RWPE2 (cell line): ENCODE data around the gene RWDD1.

Source experiments
- ATAC-seq: fragments of 200-7000 bp; cut with Tn5 transposase; 3 replicates; pipeline ENCODE4 v1.9.1; 2021; ENCODE audit warnings: low read depth
- DNase-seq: peaks from one replicate; pipeline ENCODE4 v3.0.0-alpha.2; 2020; ENCODE audit warnings: low spot score
- H3K27ac ChIP-seq: fragments of 450-650 bp; 2 replicates; pipeline ENCODE4 v1.5.1; 2017; ENCODE audit warnings: mild to moderate bottlenecking; ENCODE audit not compliant: poor library complexity, severe bottlenecking
- H3K27me3 ChIP-seq: fragments of 250-450 bp; sonication (Bioruptor Pico); 2 replicates; pipeline ENCODE4 v1.5.1; 2021; ENCODE audit warnings: mild to moderate bottlenecking, moderate library complexity; ENCODE audit not compliant: insufficient read depth, poor library complexity, severe bottlenecking
- H3K36me3 ChIP-seq: fragments of 250-450 bp; sonication (Bioruptor Pico); 2 replicates; pipeline ENCODE4 v1.5.1; 2020; ENCODE audit warnings: low read depth, mild to moderate bottlenecking, moderate library complexity
- H3K4me1 ChIP-seq: fragments of 250-450 bp; sonication (Bioruptor Pico); 2 replicates; pipeline ENCODE4 v1.5.1; 2021; ENCODE audit warnings: mild to moderate bottlenecking, moderate library complexity; ENCODE audit not compliant: insufficient read depth, poor library complexity, severe bottlenecking
- H3K4me3 ChIP-seq: fragments of 250-450 bp; sonication (Bioruptor Pico); 2 replicates; pipeline ENCODE4 v1.5.1; 2021; ENCODE audit warnings: mild to moderate bottlenecking, moderate library complexity; ENCODE audit not compliant: severe bottlenecking
- H3K9me3 ChIP-seq: fragments of 250-450 bp; sonication (Bioruptor Pico); 2 replicates; pipeline ENCODE4 v1.5.1; 2021; ENCODE audit warnings: mild to moderate bottlenecking, moderate library complexity; ENCODE audit not compliant: severe bottlenecking
- CTCF ChIP-seq: fragments of 450-650 bp; IDR thresholded peaks from one replicate; pipeline ENCODE4 v1.5.1; 2017; ENCODE audit warnings: mild to moderate bottlenecking, moderate library complexity; ENCODE audit not compliant: poor library complexity, severe bottlenecking

The RWDD1 gene

GRCh38 chr6:116578335-116578734, 7.0 kb downstream of the RWDD1 start:
- Histone ChIP-seq H3K27ac (no peak overlapping the region), H3K4me1 (peaks cover under 1% of the 10 kb centered on the region), H3K9me3 (no peaks in the 10 kb centered on the region), H3K27me3 (no peaks in the 10 kb centered on the region), H3K36me3 (peaks cover 78% of the 10 kb centered on the region), H3K4me3 (no peak overlapping the region)
- TF ChIP-seq CTCF, result no peak
- ATAC-seq, result no peak
- DNase-seq, result no peak

GRCh38 chr6:116579143-116579542, 7.8 kb downstream of the RWDD1 start:
- DNase-seq (no peak), ATAC-seq (no peak)
- H3K9me3 ChIP-seq, result no peaks in the 10 kb centered on the region
- H3K4me1 ChIP-seq, result no peaks in the 10 kb centered on the region
- H3K4me3 ChIP-seq, result no peak overlapping the region
- H3K36me3 ChIP-seq, result peaks cover 81% of the 10 kb centered on the region
- no peak for TF ChIP-seq CTCF
- no peak overlapping the region for H3K27ac ChIP-seq
- no peaks in the 10 kb centered on the region for H3K27me3 ChIP-seq

- Histone ChIP-seq H3K36me3 (peaks cover 84% of the 10 kb centered on the region), H3K9me3 (no peaks in the 10 kb centered on the region), H3K4me3 (no peak overlapping the region), H3K27me3 (no peaks in the 10 kb centered on the region), H3K4me1 (no peaks in the 10 kb centered on the region), H3K27ac (no peak overlapping the region)
- ATAC-seq (no peak), DNase-seq (no peak)
- no peak for TF ChIP-seq CTCF
These were observed 8.9 kb downstream of the RWDD1 start for GRCh38 chr6:116580198-116580597.

GRCh38 chr6:116586276-116586675, 15.0 kb downstream of the RWDD1 start:
- H3K4me3 ChIP-seq, result no peak overlapping the region
- no peak overlapping the region for H3K27ac ChIP-seq
- peaks cover 7% of the 10 kb centered on the region for H3K4me1 ChIP-seq
- H3K36me3 ChIP-seq, result peaks cover 86% of the 10 kb centered on the region
- H3K9me3 ChIP-seq, result no peaks in the 10 kb centered on the region
- ATAC-seq (0 out of 3 replicates have a peak, but pooled peaks have one; percentile 31), DNase-seq (no peak)
- H3K27me3 ChIP-seq, result no peaks in the 10 kb centered on the region
- no peak for TF ChIP-seq CTCF

- H3K27me3 ChIP-seq, result no peaks in the 10 kb centered on the region
- H3K9me3 ChIP-seq, result no peaks in the 10 kb centered on the region
- ATAC-seq, result no peak
- H3K36me3 ChIP-seq, result peaks cover 86% of the 10 kb centered on the region
- no peak for TF ChIP-seq CTCF
- no peak overlapping the region for H3K4me3 ChIP-seq
- DNase-seq, result no peak
- H3K27ac ChIP-seq, result no peak overlapping the region
- H3K4me1 ChIP-seq, result peaks cover 7% of the 10 kb centered on the region
These were observed 15.4 kb downstream of the RWDD1 start for GRCh38 chr6:116586738-116587137.
